Bronchial epithelial cell (primary cell): ENCODE data around the gene ARHGEF12. TPM values are rescaled to one million over a fixed set of nuclear protein-coding genes. Genes with fewer than 3 reads are reported as not detected.

ENCODE experiments used
- DNase-seq: peaks from one replicate; pipeline ENCODE4 v3.0.0-alpha.2; 2010; ENCODE audit warnings: low read depth
- FAIRE-seq: peaks from 2 replicates; lab custom pipeline; 2011; peaks lifted over from hg19 to GRCh38; lab: Jason Lieb, UNC
- H3K27me3 ChIP-seq: 2 replicates; pipeline ENCODE4 v1.5.1; 2011; ENCODE audit warnings: low read length; ENCODE audit not compliant: control insufficient read depth, insufficient read depth
- H3K36me3 ChIP-seq: 2 replicates; pipeline ENCODE4 v1.5.1; 2011; ENCODE audit warnings: low read length; ENCODE audit not compliant: control insufficient read depth, insufficient read depth
- H3K4me3 ChIP-seq: 2 replicates; pipeline ENCODE4 v1.5.1; 2011; ENCODE audit warnings: mild to moderate bottlenecking, low read depth, low read length, control low read depth
- total RNA-seq: library from RNA; depleted of rRNA; stranded (reverse); fragments of >200 nt; gene quantifications from 2 replicates; pipeline ENCODE4 v1.2.1, GENCODE V29; 2014
- TF ChIP-seq, protein P1 (sequence below): IDR thresholded peaks from 2 replicates; pipeline ENCODE4 v1.5.1; 2011; ENCODE audit warnings: mild to moderate bottlenecking, moderate library complexity, low read length, control low read depth, inconsistent platforms; ENCODE audit not compliant: insufficient read depth, severe bottlenecking

ARHGEF12 gene
- total RNA-seq, 1 donor from 2014 or later: 65.6 TPM

DNA sequence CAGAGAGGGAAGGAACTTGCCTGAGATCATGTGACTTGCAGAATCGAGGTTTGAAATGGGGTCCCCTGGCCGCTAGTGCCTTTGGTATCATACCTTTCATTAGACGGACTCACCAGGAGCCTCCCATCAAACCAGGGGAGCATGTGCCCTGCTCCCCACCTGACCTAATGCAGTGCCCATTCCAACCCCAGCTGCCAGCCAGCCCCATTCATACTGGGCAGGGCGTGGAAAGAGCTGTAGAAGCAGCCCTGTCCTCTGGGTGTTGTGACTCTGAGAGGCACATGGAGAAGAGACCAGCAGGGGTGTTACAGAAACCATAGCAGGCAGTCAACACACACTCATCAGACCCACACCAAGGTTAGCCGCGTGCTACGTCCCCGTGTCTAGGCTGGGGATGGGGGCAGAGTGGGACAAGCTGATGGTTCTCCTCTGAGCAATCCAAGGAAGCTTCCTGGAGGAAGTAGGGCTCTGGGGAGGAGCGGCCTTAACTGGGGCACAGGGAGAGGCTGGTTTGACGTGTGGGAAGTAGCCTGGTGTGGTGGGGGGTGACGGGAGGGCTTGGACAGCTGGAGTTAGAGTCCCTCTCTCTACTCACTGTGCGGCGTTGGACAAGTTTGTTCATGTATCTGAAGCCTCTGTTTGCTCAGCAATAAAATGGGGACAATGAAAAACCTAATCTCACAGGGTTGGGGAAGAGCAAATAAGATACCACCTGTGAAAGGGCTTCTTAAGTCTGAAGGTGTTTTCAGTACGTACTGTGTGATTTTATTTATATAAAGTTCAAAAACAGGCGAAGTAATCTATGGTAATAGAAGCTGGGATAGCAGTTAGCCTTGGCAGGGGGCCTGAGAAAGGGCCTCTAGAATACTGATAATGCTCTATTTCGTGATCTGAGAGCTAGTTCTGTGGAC lies 189.3 kb downstream of the ARHGEF12 start:
- Histone ChIP-seq H3K36me3 (no peaks in the 10 kb centered on the region), H3K27me3 (peaks cover 2% of the 10 kb centered on the region), H3K4me3 (no peak overlapping the region)
- TF ChIP-seq, protein P1, sequence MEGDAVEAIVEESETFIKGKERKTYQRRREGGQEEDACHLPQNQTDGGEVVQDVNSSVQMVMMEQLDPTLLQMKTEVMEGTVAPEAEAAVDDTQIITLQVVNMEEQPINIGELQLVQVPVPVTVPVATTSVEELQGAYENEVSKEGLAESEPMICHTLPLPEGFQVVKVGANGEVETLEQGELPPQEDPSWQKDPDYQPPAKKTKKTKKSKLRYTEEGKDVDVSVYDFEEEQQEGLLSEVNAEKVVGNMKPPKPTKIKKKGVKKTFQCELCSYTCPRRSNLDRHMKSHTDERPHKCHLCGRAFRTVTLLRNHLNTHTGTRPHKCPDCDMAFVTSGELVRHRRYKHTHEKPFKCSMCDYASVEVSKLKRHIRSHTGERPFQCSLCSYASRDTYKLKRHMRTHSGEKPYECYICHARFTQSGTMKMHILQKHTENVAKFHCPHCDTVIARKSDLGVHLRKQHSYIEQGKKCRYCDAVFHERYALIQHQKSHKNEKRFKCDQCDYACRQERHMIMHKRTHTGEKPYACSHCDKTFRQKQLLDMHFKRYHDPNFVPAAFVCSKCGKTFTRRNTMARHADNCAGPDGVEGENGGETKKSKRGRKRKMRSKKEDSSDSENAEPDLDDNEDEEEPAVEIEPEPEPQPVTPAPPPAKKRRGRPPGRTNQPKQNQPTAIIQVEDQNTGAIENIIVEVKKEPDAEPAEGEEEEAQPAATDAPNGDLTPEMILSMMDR: no peak
- FAIRE-seq: no peak
- DNase-seq: no peak

DNA sequence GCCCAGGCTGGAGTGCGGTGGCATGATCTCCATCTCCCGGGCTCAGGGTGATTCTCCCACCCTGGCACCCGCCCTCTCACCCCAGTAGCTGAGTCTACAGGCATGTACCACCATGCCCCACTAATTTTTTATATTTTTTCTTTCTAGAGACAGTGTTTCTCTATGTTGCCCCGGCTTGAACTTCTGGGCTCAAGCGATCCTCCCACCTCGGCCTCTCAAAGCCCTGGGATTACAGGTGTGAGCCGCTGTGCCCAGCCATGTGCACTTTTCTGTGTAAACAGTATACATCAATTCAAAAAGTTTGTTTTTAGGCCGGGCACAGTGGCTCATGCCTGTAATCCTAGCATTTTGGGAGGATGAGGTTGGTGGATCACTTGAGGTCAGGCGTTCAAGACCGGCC lies 190.0 kb downstream of the ARHGEF12 start:
- Histone ChIP-seq H3K4me3 (no peak overlapping the region), H3K36me3 (no peaks in the 10 kb centered on the region), H3K27me3 (peaks cover 2% of the 10 kb centered on the region)
- FAIRE-seq: no peak
- no peak for DNase-seq
- TF ChIP-seq, protein P1: no peak

DNA sequence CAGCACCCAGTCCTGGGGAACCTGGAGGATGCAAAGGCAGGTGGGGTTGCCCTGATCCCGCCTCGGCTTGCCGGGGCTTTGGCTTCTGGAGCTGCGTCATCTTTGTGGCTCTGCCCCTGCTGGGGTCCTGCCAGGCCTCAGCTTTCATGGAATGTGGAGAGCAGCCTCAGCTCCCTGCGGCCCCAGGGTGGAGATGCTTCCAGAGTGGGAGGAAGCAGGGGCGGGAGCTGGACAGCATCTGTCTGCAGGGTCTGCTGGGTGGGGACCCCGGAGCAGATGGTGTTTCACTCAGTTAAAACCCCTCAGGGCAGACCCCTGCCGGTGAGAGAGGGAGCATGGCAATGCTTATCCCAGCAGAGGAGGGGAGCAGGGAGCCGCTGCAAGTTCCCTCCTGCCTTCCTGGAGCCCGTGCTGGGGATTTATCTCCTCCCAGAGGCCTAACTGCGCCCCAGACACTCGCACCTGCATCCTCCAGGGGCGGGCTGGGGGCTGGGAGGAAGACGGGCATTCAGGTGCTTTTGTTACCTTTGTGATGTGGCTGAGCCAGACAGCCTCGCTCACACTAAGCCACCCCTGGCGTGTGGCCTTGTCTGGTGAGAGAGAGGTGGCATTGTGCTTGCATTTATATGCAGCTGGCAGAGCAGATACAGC lies 191.0 kb downstream of the ARHGEF12 start:
- no peaks in the 10 kb centered on the region for H3K36me3 ChIP-seq
- TF ChIP-seq, protein P1: no peak
- H3K27me3 ChIP-seq: peaks cover 2% of the 10 kb centered on the region
- no peak overlapping the region for H3K4me3 ChIP-seq
- FAIRE-seq: no peak
- no peak for DNase-seq

DNA sequence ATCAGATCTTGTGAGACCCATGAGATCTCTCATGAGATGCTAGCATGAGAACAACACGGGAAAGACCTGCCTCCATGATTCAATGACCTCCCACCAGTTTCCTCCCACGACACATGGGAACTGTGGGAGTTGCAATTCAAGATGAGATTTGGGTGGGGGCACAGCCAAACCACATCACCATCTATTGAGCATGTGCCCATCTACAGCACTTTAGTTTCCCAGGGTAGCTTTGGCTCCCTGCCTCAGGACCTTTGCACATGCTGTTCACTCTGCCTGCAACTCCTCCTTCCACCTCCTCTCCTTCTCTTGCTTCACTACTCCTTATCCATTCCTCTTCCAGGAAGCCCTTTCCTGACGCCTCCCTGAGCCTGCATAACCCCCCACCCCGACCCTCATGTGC lies 192.5 kb downstream of the ARHGEF12 start:
- TF ChIP-seq, protein P1: no peak
- FAIRE-seq (no peak), DNase-seq (no peak)
- Histone ChIP-seq H3K4me3 (no peak overlapping the region), H3K27me3 (peaks cover 2% of the 10 kb centered on the region), H3K36me3 (no peaks in the 10 kb centered on the region)

DNA sequence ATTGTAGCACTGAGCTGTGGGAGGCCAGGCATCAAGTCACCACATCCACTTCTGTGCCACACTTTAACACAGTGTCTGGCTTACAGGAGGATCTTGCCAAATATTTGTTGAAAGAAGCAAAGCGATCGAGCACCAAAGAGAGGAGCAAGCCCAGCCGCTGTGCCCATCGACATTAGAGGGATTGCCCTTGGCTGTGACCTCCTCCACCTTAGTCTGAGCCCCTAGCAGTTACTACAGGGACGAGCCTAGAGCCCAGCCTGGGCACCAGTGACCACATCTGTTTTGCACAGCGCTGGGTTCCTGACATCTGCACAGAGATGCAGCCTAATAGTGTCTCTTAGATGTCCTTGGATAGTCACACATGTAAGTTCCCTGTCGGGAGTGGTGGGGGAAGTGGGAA lies 193.0 kb downstream of the ARHGEF12 start:
- H3K36me3 ChIP-seq: no peaks in the 10 kb centered on the region
- DNase-seq (no peak), FAIRE-seq (no peak)
- H3K4me3 ChIP-seq: no peak overlapping the region
- H3K27me3 ChIP-seq: peaks cover 2% of the 10 kb centered on the region
- TF ChIP-seq, protein P1: no peak
